Measurements from ENCODE around the gene HSPH1.

Gene HSPH1

DNA sequence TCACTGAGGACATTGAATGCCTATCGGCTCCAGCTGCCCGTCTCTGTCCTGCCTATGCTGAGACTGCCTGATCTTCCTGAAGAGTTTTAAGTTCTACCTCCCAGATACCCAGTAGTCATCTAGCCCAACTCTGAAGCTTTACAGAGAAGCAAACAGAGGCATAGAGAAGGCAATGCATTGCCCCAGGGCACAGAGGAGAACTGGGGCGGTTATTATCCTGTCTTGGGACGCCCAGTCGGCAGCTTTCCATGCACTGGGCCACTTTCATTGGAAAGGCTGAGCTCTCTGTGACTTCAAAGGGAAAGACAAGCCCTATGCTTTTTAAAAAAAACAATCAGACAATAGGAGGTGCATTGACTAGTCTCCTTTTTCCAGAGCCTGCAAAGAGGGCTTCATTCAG is 71.6 kb downstream of the HSPH1 start:
- in situ Hi-C loops (cut with HindIII; ENCODE audit: low sequenced_read_pairs), result no loop called here
- no peak for DNase-seq (ENCODE audit: low read depth)
- TF ChIP-seq, protein P1, sequence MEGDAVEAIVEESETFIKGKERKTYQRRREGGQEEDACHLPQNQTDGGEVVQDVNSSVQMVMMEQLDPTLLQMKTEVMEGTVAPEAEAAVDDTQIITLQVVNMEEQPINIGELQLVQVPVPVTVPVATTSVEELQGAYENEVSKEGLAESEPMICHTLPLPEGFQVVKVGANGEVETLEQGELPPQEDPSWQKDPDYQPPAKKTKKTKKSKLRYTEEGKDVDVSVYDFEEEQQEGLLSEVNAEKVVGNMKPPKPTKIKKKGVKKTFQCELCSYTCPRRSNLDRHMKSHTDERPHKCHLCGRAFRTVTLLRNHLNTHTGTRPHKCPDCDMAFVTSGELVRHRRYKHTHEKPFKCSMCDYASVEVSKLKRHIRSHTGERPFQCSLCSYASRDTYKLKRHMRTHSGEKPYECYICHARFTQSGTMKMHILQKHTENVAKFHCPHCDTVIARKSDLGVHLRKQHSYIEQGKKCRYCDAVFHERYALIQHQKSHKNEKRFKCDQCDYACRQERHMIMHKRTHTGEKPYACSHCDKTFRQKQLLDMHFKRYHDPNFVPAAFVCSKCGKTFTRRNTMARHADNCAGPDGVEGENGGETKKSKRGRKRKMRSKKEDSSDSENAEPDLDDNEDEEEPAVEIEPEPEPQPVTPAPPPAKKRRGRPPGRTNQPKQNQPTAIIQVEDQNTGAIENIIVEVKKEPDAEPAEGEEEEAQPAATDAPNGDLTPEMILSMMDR (IDR thresholded peaks at IDR 0.05; ENCODE audit: low read depth, low read length, missing control alignments), result no peak
- H3K4me3 ChIP-seq (ENCODE audit: low read depth, low read length), result no peak overlapping the region

DNA sequence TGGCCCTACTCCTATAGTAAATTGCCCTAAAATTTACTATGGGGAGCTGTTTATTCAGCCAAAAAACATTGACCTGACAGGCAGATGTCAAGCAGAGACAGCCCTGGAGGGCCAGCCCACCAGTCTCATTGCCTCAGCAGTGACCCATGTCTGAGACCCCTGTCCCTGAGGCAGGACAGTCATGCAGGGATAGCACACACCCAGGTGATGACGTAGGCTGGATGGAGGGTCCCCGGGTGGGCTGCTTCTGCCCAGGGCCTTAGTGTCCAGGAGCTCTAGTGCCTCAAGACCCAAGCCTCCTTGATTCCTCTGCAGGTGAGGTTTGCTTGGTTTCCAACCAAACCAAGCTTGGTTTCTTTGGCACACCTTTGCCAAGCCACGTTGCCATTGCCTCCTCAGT is 72.1 kb downstream of the HSPH1 start:
- no peak for DNase-seq (ENCODE audit: low read depth)
- TF ChIP-seq, protein P1 (IDR thresholded peaks at IDR 0.05; ENCODE audit: low read depth, low read length, missing control alignments), result no peak
- no peak overlapping the region for H3K4me3 ChIP-seq (ENCODE audit: low read depth, low read length)
- in situ Hi-C loops (cut with HindIII; ENCODE audit: low sequenced_read_pairs), result no loop called here

DNA sequence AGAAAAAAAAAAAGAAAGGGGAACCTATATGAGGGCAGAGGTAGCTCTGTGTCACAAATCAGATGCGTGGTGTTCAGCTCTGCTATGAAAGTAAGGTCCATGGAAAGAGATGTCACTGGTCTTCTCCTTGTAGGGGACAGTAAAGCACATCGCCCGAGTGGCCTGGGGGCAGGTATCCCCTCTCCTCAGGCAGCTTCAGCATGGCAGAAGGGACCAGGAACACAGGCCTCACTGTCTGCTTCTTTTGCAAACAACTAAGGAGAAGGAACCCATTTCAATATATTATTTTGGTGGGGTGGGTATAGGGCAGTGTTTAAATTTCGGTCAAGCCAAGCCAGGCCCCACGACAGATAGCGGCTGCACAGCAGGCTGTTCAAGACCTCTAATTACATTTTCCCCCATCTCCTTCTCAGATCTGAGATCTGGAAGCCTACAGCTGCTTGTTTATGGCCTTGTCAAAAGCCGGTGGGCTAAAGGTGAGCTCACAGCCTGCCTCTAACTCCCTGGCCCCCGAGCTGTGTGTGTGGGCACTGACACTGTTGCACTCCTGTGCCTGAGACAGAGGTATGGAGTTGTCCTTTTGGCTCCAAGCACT is 72.8 kb downstream of the HSPH1 start:
- in situ Hi-C loops (cut with HindIII; ENCODE audit: low sequenced_read_pairs), result no loop called here
- DNase-seq (ENCODE audit: low read depth), result no peak
- TF ChIP-seq, protein P1 (IDR thresholded peaks at IDR 0.05; ENCODE audit: low read depth, low read length, missing control alignments), result no peak
- no peak overlapping the region for H3K4me3 ChIP-seq (ENCODE audit: low read depth, low read length)

Measured in astrocyte of the cerebellum (primary cell).